ENCODE data around the gene HADHB.

GRCh38 chr2:26269571-26270158, 24.9 kb downstream of the HADHB start:
- TF ChIP-seq RAD21 (IDR thresholded peaks at IDR 0.05; ENCODE audit: low read length) (no peak), RXRA (IDR thresholded peaks at IDR 0.05; ENCODE audit: borderline replicate concordance, low read depth) (no peak), REST (IDR thresholded peaks at IDR 0.05; ENCODE audit: low read depth, low read length) (no peak), CTCF (IDR thresholded peaks at IDR 0.05) (no peak), SIN3A (IDR thresholded peaks at IDR 0.05; ENCODE audit: borderline replicate concordance, low read depth, low read length) (no peak), SMC3 (IDR thresholded peaks at IDR 0.05; ENCODE audit: low read depth, low read length) (no peak), FOXJ3 (CRISPR knock-in tag; IDR thresholded peaks at IDR 0.05) (no peak), POLR2AphosphoS5 (IDR thresholded peaks at IDR 0.05; ENCODE audit: low read depth, low read length) (no peak), RFX5 (IDR thresholded peaks at IDR 0.05; ENCODE audit: low read length) (no peak)
